ENCODE measurements around the gene IRF2.

Gene IRF2

GRCh38 chr4:184473499-184474262 is 669 bp downstream of the IRF2 start:
- peak; percentile 69 for DNase-seq

DNA sequence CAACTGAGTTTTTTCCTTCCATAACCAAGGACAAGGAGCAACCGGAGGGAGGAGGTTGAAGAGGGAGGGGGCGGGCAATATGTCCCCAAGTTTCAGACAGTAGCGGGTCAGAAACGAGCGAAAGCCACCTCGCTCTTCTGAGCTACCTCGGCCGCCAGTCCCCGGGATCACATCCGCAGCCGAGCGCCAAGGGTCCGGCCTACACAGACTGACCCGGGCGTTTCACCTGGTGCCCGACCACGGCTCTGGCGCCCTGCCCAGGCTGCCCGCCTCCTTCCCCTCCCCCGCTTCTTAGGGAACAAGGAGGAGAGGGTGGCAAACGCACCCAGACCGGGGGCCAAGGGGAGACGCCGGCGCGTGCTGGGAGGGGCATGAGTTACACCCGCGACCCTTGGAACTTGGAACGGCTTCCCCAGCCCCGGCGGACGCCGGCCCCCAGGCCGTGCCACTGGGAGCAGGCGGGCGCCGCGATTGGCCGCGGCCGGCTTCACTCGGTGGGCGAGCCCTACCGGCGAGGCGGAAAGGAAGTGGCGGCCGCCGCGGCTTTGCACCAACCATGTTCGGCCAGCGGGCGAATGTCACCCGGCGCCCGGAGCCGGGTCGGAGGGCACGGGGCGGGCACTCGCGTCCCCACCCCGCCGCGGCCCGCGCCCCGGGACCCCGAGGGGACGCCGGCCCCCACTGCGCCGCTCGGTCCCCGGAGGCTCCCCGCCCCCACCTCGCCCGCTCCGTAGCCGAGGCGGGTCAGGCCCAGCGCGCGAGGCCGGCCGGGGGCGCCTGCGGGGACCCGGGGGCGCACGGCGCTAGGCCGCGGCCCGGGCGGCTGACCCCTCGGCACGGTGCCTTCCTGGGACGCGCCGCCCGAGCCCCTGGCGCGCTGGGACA is 1.5 kb downstream of the IRF2 start:
- DNase-seq = peak; percentile 62

DNA sequence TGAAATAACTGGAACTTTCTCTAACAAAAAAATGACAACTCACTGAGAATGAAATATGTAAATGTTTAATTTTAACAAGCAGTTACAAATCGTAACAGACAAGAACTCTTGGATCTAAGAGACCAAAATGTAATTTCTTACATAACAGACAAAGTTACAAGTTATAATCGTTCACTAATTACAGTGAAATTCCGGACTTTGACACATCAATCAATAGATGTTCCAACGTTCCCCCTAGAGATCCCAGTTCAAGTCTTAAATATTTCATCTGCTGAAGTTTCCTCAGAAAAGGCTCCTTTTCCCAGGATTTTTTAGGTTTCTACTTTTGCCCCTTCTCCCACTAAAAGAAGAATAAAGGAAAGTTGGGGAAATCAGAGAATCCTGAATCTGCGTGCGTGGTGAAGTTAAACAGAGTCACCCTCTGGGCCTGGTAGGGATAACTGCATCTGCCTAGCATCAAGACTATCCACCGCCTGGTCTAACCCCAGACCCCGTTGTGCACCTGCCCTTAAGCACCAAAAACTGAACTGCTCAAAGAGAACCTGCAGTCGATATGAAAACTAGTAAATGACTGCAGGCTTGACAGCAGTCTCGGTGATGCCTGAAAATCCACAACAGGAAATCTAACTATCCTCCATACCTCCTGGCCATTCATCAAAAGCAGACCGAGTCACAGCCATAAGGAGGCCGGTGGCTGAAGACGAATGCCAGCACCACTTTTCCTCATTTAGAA is 2.3 kb downstream of the IRF2 start:
- peak; percentile 28 for DNase-seq

DNA sequence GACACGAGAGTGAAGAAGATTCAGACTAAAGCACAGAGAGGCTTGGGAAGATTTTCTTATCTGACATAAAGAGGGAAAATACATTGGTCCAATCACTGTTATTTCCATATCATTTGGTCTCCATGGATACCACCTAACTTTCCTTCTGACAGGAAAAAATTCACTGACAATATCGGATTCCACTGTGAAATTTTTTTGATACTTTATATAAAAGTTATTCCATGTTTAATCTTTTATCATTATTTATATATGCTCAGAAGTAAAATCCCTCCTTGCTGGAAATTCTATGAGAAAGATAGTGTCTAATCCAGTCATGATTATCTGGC is 3.6 kb downstream of the IRF2 start:
- no peak for DNase-seq

GRCh38 chr4:184466634-184467033 is 7.7 kb downstream of the IRF2 start:
- no peak for DNase-seq

GRCh38 chr4:184464759-184465454 is 9.4 kb downstream of the IRF2 start:
- no peak for DNase-seq

DNA sequence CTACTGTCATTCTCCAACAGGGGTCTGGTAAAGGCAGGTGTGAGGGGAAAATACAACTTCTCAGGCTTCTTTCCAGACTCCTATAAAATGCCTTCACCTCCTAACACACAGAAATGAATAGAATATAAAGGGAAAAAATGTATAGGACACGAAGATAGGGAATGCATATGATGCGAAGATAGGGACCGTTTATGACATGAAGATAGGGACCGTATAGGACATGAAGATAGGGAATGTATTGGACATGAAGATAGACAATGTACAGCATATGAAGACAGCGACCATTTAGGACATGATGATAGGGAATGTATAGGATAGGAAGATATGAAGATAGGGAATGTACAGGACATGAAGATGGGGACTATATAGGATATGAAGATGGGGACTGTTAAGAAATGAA is 10.5 kb downstream of the IRF2 start:
- DNase-seq = no peak

DNA sequence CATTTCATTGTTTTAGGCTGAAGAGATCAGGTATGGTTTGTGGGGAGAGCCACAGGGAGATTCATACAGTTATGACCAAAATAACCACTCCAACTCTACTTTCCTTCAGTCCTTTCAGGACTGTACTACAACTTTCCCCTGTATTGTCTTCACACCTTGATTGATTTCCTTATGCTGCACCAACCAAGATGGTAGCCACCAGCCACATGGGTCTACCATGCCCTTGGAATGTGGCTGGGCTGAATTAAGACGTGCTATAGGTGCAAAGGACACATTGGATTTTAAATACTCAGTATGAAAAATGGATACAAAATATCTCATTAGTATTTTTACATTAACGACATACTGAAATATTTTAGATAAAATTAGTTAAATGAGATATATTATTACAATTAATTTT is 11.2 kb downstream of the IRF2 start:
- no peak for DNase-seq

- no peak for DNase-seq
Observed at GRCh38 chr4:184462724-184463123, 11.6 kb downstream of the IRF2 start.

GRCh38 chr4:184461711-184462441 is 12.5 kb downstream of the IRF2 start:
- no peak for DNase-seq

GRCh38 chr4:184460499-184461285 is 13.7 kb downstream of the IRF2 start:
- DNase-seq = no peak

GRCh38 chr4:184459413-184459812 is 14.9 kb downstream of the IRF2 start:
- no peak for DNase-seq

- DNase-seq = no peak
Observed at GRCh38 chr4:184457535-184458249, 16.7 kb downstream of the IRF2 start.

GRCh38 chr4:184456337-184456736 is 18.0 kb downstream of the IRF2 start:
- DNase-seq = no peak

DNA sequence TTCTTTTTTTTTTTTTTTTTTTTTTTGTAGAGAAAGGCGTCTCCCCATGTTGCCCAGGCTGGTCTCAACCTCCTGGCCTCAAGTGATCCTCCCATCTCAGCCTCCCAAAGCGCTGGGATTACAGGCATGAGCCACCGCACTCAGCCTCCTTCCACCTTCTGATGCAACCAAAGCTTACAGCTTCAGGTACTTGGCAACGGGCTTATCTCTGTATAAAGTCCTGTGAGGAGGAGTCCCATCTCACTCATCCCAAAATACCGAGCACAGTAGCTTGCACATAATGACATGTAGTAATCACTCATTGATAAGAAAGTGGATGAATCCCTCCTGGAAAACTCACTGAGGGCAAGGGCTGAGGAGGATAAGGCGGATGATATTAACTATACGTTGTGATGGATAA is 19.1 kb downstream of the IRF2 start:
- no peak for DNase-seq

GRCh38 chr4:184453365-184454160 is 20.8 kb downstream of the IRF2 start:
- peak; percentile 64 for DNase-seq

GRCh38 chr4:184452740-184453139 is 21.6 kb downstream of the IRF2 start:
- no peak for DNase-seq

- DNase-seq = no peak
Observed at GRCh38 chr4:184451726-184452125, 22.6 kb downstream of the IRF2 start.

DNA sequence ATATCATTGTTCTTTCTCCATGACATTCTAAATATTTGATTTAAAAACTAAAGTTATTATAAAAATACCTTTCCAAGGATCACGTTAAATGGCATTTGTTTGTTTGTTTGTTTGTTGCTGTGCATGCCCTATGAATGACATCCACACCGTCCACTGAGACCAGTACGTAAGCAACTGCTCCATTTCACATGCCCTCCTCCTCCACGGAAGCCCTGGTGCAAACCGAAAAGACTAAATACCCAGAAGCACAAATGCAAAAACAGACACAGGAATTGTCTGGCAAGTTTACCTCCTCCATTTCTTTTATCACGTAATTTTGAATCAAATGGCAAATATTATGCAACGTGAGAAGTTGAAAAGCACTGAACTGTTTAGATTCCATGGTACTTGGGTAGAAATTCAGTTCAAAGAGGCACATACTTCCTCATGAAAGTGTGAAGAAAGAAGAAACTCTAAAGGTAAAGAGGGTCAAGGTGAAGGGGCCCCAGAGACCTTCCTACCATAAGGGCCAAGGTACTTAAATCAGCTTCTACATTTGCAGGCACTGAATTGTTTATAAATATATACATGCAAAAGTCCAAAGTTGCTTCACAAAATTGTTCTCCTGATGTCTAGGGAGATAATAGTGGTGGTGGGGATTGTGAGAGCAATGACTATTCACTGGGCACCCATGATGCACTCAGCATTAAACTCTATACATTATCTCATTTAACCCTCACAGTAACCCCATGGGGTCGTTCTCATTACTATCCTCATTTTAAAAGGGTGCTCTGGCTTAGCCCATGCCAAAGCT is 23.4 kb downstream of the IRF2 start:
- no peak for DNase-seq
